A549 (cell line): ENCODE data around the gene DCP2.

Experiments used
- CHD2 ChIP-seq: fragments of 150-350 bp; IDR thresholded peaks from 2 replicates; pipeline ENCODE4 v1.6.1; 2014; ENCODE audit warnings: low read length; ENCODE audit not compliant: partially characterized antibody
- CTCF ChIP-seq: fragments of >200 bp; sonication (Bioruptor Twin); formaldehyde crosslinking; IDR thresholded peaks from 3 replicates; pipeline ENCODE4 v1.5.1; 2016
- HDAC2 ChIP-seq: fragments of 200-600 bp; sonication (generic); IDR thresholded peaks from 2 replicates; pipeline ENCODE4 v1.6.1; 2016
- SREBF2 ChIP-seq: fragments of 450-650 bp; IDR thresholded peaks from 2 replicates; pipeline ENCODE4 v1.6.1; 2014; ENCODE audit warnings: mild to moderate bottlenecking, moderate library complexity
- ZFP36 ChIP-seq: fragments of 450-650 bp; IDR thresholded peaks from 2 replicates; pipeline ENCODE4 v1.6.1; 2014; ENCODE audit warnings: borderline replicate concordance; ENCODE audit not compliant: partially characterized antibody
- TF ChIP-seq, protein P1 (sequence below): IDR thresholded peaks from 2 replicates; pipeline ENCODE4 v1.6.1; 2012

GRCh38 chr5:112996830-112997374 is 20.3 kb downstream of the DCP2 start:
- no peak for TF ChIP-seq CTCF
- no peak for TF ChIP-seq ZFP36
- TF ChIP-seq, protein P1, sequence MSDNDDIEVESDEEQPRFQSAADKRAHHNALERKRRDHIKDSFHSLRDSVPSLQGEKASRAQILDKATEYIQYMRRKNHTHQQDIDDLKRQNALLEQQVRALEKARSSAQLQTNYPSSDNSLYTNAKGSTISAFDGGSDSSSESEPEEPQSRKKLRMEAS, result no peak
- no peak for TF ChIP-seq HDAC2
- no peak for TF ChIP-seq SREBF2
- no peak for TF ChIP-seq CHD2
